22Rv1 (cell line): ENCODE results near the gene USH2A.

ENCODE experiments used
- CTCF ChIP-seq: fragments of 450-650 bp; IDR thresholded peaks from 2 replicates; pipeline ENCODE4 v1.5.1; 2017; ENCODE audit warnings: mild to moderate bottlenecking
- ZFX ChIP-seq: fragments of 450-650 bp; IDR thresholded peaks from 2 replicates; pipeline ENCODE4 v1.6.1; 2017; ENCODE audit warnings: antibody characterized with exemption, borderline replicate concordance

GRCh38 chr1:215983680-215984079, 439.6 kb downstream of the USH2A start:
- TF ChIP-seq CTCF: no peak
- no peak for TF ChIP-seq ZFX
